Measurements from ENCODE around the gene PGAP6.
A peak's percentile ranks its signal among the peaks of the same experiment; 100 is the strongest.

PGAP6 gene

DNA sequence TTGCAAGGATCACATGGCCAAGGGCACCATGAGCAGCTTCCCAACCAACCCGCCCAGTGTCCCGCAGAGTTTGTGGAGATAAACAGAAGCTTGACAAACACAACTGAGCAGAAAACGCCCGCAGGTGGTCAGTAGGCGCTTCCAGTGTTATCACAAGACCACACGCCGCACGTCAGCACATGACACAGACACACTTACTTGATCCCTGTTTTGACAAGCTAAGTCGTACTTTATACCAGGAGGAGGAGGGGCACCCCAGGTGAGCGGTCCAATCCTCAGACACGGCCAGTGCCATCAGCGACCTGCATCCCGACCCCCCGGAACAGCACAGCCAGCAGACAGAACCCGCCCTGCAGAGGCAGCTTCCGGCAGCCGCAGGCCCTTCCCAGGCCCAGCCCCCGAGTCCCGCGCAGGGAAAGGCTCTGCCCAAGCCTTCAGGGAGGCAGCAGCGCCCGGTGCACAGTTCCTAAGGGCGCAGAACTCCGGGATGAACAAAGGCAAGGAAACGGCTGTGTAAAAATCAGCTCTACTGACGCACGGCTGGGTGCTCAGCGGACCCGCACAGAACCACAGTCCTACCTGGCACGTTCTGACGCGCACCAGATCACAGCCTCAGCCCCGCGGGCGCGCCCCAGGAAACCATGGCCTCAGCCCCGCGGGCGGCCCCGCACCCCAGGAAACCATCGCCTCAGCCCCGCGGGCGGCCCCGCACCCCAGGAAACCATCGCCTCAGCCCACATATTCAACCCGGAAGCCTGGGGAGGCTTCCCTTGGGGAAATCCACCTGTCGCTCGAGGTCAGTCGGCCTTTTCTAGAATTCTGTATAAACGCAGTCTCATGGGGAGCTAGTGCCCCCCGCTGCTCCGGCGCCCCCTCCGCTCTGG lies 57.1 kb downstream of the PGAP6 start:
- DNase-seq = peak; percentile 73 to 82

DNA sequence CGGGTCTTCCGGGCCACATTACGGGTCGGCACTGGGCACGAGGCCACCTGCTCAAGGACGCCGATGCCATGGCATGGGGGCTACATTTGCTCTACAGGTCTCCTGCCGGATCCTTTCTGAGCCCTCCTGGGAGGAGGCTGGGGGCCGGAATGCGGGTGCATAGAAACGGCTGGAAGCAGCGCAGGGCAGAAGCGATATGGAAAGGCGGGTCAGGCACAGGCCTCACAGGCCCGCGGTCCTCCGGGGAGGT lies 57.7 kb downstream of the PGAP6 start:
- DNase-seq = no peak

DNA sequence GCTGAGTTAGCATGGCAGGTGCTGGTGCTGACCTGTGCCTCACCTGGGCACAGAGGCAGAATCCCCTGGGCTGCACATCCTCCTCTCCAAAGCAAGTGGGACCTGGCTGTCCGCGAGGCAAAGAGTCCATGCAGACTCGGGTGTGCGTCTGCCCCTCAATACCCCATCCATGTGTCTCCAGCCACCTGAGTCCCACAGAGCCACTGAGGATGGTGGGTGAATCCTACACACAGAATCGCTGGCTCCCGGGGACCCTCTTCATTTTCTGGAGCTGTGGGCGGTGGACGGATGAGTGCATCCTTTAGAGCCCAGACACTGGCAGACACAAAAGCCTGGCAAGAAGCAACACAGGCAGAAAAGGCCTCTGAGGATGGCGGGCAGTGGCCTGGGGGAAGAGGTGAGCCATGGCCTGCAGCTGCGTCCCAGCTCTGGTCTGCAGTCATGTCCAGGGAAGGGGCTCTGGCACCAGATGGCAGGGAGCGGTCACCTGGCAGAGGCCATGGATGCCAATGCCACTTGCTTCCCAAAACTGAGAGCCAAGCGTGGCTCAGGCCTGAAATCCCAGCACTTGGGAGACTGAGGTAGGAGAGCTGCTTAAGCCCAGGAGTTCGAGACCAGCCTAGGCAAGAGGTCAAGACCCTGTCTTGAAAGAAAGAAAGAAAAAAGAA lies 59.2 kb downstream of the PGAP6 start:
- no peak for DNase-seq

DNA sequence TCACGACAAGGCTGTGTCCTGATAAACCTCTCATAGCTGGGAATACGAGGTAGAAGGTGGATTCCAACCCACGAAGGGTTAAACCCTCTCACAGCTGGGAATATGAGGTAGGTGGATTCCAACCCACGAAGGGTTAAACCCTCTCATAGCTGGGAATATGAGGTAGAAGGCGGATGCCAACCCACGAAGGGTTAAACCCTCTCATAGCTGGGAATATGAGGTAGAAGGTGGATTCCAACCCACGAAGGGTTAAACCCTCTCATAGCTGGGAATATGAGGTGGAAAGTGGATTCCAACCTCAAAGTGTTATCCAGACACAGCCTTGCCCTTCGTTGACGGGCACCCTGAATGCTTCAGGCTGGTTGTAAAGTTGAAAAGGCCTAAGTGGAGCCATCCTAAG lies 60.2 kb downstream of the PGAP6 start:
- DNase-seq = no peak

All from CD4-positive, alpha-beta T cell treated with Interferon alpha-2 for 1 hour (primary cell).